ENCODE results near the gene DIDO1. TPM values are rescaled to one million over a fixed set of nuclear protein-coding genes. Genes with fewer than 3 reads are reported as not detected.

The DIDO1 gene
- total and polyA plus RNA-seq, 2 of the 4 experiments (the other 2 are of a cell fraction), result 21.8 to 28.1 TPM

DNA sequence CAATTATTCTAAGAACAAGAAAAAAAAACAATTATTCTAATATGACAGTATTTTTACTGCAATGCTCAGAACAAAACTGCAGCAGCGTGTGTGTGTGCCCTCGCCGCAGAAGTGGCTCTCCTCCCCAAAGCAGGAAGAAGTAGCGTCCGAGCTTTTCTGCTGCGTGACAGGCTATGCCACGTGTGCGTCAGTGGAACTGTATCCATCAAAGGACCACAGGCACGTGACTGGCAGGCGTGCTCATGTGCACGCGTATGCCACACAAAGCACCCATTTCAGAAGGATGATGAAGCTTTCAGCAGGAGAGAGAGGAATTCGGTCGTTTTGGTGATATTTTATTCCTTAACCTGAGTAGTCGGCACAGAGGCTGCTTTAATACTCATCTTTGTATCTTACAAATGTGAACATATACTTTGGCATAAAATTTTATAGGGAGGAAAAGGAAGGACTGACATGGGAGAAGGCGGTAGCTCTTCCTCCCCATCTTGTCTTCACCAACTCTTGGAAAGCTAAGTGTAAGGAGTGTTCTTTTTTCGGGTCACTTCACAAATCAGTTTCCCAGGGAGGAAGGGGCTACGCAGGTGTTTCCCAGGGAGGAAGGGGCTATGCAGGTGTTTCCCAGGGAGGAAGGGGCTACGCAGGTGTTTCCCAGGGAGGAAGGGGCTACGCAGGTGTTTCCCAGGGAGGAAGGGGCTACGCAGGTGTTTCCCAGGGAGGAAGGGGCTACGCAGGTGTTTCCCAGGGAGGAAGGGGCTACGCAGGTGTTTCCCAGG, 68.1 kb downstream of the DIDO1 start:
- H2BK20ac ChIP-seq (ENCODE audit: low read depth, low read length), result no peak overlapping the region

More for the DNA sequence above, 68.1 kb downstream of the DIDO1 start:
- peaks cover 14 to 49% of the 10 kb centered on the region in 2 experiments for H3K79me1 ChIP-seq (ENCODE audit: low read depth in 1 of 2, low read length in 2 of 2)
- H3K4ac ChIP-seq (ENCODE audit: low read depth, low read length), result no peak overlapping the region
- H2BK5ac ChIP-seq (ENCODE audit: low read depth, low read length, poor library complexity, severe bottlenecking), result no peak overlapping the region
- no peak overlapping the region for H2AK9ac ChIP-seq (replicated peaks; ENCODE audit: low read depth, low read length, poor library complexity)
- H3K27ac ChIP-seq (ENCODE audit: insufficient read depth, low read length), result no peak overlapping the region
- no peak overlapping the region for H2AFZ ChIP-seq (replicated peaks; ENCODE audit: low read length, poor library complexity)
- no peak overlapping the region for H3K56ac ChIP-seq (ENCODE audit: extremely low read depth, insufficient read depth, low read length)
- no peak overlapping the region for H3K9ac ChIP-seq (ENCODE audit: low read depth, low read length)
- no peak overlapping the region for H3K4me2 ChIP-seq (ENCODE audit: low read depth, low read length)
- H2BK15ac ChIP-seq (ENCODE audit: low read depth, low read length), result no peak overlapping the region
- 0 out of 2 replicates have a peak, but pooled peaks cover 3% of the 10 kb centered on the region for H3K4me1 ChIP-seq (ENCODE audit: control insufficient read depth, insufficient read depth, low read length)
- in situ Hi-C loops (cut with MboI; ENCODE audit: low sequenced_read_pairs) (no loop called here), intact Hi-C loops (cut with micrococcal nuclease) (no loop called here), dilution Hi-C loops (cut with HindIII; ENCODE audit: low sequenced_read_pairs, unreplicated experiment) (no loop called here)
- WGBS, 2 experiments (ENCODE audit: extremely low coverage in 2 of 2, insufficient read length in 1 of 2), result no CpG with 5 or more reads among the region's 23 CpGs
- H2AK5ac ChIP-seq (ENCODE audit: low read depth, low read length), result no peak overlapping the region
- peaks cover 4% of the 10 kb centered on the region; the same call in 1 of the 2 replicates for H3K9me1 ChIP-seq (ENCODE audit: insufficient read depth, low read length)
- H3K9me3 ChIP-seq (ENCODE audit: control insufficient read depth, insufficient read depth, low read length), result no peaks in the 10 kb centered on the region
- BruUV-seq (replicated peaks), result no TSS peak
- no peak overlapping the region for H4K5ac ChIP-seq (ENCODE audit: low read depth, low read length)
- peaks cover 19% of the 10 kb centered on the region for H3K36me3 ChIP-seq (ENCODE audit: control insufficient read depth, insufficient read depth, low read length)
- no peak overlapping the region for H3K14ac ChIP-seq (replicated peaks; ENCODE audit: low read depth, low read length)
- DNase-seq, result no peak
- H4K91ac ChIP-seq (ENCODE audit: insufficient read depth, low read depth, low read length), result no peak overlapping the region
- H3K4me3 ChIP-seq (ENCODE audit: insufficient read depth, low read depth, low read length), result no peak overlapping the region
- no peak for ATAC-seq (ENCODE audit: low read depth)
- H2BK120ac ChIP-seq (ENCODE audit: low read depth, low read length), result no peak overlapping the region
- ChIA-PET CTCF (no interaction called here), POLR2A (ENCODE audit: unreplicated experiment) (no interaction called here)
- no peak overlapping the region for H4K8ac ChIP-seq (ENCODE audit: low read depth in 2 of 2, low read length in 2 of 2)
- H3K23ac ChIP-seq (ENCODE audit: low read depth, low read length), result peak overlapping the region; percentile 36; the same call in 1 of the 2 replicates
- no peak for TF ChIP-seq MAFK (IDR thresholded peaks at IDR 0.05; ENCODE audit: low read depth, low read length)
- TF ChIP-seq SMC3 (IDR thresholded peaks at IDR 0.05; ENCODE audit: low read depth, low read length), result no peak
- TF ChIP-seq MAZ (IDR thresholded peaks at IDR 0.05; ENCODE audit: borderline replicate concordance, low read depth, low read length), result no peak
- TF ChIP-seq BHLHE40 (IDR thresholded peaks at IDR 0.05; ENCODE audit: low read depth, low read length), result no peak
- no peak for TF ChIP-seq USF2 (IDR thresholded peaks at IDR 0.05; ENCODE audit: low read depth, low read length)
- no peak for TF ChIP-seq CTCF (conservative IDR thresholded peaks at IDR 0.05; ENCODE audit: low read depth, low read length)
- no peak for TF ChIP-seq RAD21 (IDR thresholded peaks at IDR 0.05; ENCODE audit: low read length)
- TF ChIP-seq MXI1 (IDR thresholded peaks at IDR 0.05; ENCODE audit: borderline replicate concordance, low read depth, low read length), result no peak
- no peak for TF ChIP-seq CEBPB (IDR thresholded peaks at IDR 0.05; ENCODE audit: low read depth, low read length)
- no peak for TF ChIP-seq RCOR1 (IDR thresholded peaks at IDR 0.05; ENCODE audit: insufficient replicate concordance, low read length)
- no peak for TF ChIP-seq NFE2L2 (IDR thresholded peaks at IDR 0.05; ENCODE audit: low read depth, low read length)
- TF ChIP-seq CHD1 (IDR thresholded peaks at IDR 0.05; ENCODE audit: low read depth, low read length), result no peak
- no peak overlapping the region for H3K18ac ChIP-seq (ENCODE audit: low read depth, low read length)
- no peaks in the 10 kb centered on the region for H3K27me3 ChIP-seq (ENCODE audit: control insufficient read depth, insufficient read depth, low read length)
- H4K20me1 ChIP-seq (ENCODE audit: insufficient read depth, low read length), result peaks cover 19% of the 10 kb centered on the region

Measured in IMR-90 (cell line).